ENCODE results near the gene KRT28.

DNA sequence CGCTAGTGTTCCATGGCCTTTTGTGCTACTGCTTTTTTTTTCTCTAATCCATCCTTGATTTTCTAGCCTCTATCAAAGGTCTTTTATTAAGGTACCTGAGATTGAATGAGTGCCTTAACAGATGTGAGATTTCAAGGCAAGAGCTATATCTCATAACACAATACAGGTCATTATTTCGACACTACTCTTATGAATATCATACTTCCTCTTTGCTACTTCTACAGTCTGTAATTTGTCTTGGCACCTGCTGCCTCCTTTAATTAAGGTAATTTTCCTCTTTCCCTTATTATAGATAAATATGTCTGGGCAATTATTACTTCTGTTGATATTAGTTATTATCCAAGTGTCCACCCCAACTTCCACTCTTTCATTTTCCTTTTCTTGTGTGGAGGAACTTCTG, 5.3 kb downstream of the KRT28 start:
- TF ChIP-seq, protein P1, sequence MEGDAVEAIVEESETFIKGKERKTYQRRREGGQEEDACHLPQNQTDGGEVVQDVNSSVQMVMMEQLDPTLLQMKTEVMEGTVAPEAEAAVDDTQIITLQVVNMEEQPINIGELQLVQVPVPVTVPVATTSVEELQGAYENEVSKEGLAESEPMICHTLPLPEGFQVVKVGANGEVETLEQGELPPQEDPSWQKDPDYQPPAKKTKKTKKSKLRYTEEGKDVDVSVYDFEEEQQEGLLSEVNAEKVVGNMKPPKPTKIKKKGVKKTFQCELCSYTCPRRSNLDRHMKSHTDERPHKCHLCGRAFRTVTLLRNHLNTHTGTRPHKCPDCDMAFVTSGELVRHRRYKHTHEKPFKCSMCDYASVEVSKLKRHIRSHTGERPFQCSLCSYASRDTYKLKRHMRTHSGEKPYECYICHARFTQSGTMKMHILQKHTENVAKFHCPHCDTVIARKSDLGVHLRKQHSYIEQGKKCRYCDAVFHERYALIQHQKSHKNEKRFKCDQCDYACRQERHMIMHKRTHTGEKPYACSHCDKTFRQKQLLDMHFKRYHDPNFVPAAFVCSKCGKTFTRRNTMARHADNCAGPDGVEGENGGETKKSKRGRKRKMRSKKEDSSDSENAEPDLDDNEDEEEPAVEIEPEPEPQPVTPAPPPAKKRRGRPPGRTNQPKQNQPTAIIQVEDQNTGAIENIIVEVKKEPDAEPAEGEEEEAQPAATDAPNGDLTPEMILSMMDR (IDR thresholded peaks at IDR 0.05) = no peak
- TF ChIP-seq, protein P2, sequence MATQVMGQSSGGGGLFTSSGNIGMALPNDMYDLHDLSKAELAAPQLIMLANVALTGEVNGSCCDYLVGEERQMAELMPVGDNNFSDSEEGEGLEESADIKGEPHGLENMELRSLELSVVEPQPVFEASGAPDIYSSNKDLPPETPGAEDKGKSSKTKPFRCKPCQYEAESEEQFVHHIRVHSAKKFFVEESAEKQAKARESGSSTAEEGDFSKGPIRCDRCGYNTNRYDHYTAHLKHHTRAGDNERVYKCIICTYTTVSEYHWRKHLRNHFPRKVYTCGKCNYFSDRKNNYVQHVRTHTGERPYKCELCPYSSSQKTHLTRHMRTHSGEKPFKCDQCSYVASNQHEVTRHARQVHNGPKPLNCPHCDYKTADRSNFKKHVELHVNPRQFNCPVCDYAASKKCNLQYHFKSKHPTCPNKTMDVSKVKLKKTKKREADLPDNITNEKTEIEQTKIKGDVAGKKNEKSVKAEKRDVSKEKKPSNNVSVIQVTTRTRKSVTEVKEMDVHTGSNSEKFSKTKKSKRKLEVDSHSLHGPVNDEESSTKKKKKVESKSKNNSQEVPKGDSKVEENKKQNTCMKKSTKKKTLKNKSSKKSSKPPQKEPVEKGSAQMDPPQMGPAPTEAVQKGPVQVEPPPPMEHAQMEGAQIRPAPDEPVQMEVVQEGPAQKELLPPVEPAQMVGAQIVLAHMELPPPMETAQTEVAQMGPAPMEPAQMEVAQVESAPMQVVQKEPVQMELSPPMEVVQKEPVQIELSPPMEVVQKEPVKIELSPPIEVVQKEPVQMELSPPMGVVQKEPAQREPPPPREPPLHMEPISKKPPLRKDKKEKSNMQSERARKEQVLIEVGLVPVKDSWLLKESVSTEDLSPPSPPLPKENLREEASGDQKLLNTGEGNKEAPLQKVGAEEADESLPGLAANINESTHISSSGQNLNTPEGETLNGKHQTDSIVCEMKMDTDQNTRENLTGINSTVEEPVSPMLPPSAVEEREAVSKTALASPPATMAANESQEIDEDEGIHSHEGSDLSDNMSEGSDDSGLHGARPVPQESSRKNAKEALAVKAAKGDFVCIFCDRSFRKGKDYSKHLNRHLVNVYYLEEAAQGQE (IDR thresholded peaks at IDR 0.05; ENCODE audit: insufficient read depth in 1 of 2, low read depth in 2 of 2, low read length in 1 of 2) = no peak
- TF ChIP-seq POLR2AphosphoS5 (IDR thresholded peaks at IDR 0.05; ENCODE audit: low read depth, low read length) = no peak

Measured in Panc1 (cell line).